ENCODE measurements around the gene GOLGA6C. TPM values are rescaled to one million over a fixed set of nuclear protein-coding genes. Genes with fewer than 3 reads are reported as not detected.
"Not testable (repeated sequence)": the region's sequence is repeated elsewhere in the genome, so short reads cannot be mapped to it uniquely, and the experiment has no call there.

Gene GOLGA6C, protein sequence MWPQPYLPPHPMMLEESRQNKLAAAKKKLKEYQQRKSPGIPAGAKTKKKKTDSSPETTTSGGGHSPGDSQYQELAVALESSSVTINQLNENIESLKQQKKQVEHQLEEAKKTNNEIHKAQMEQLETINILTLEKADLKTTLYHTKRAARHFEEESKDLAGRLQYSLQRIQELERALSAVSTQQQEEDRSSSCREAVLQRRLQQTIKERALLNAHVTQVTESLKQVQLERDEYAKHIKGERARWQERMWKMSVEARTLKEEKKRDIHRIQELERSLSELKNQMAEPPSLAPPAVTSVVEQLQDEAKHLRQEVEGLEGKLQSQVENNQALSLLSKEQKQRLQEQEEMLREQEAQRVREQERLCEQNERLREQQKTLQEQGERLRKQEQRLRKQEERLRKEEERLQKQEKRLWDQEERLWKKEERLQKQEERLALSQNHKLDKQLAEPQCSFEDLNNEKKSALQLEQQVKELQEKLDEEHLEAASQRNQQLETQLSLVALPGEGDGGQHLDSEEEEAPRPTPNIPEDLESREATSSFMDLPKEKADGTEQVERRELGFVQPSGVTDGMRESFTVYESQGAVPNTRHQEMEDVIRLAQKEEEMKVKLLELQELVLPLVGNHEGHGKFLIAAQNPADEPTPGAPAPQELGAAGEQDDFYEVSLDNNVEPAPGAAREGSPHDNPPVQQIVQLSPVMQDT
- total RNA-seq (not detected in 2 replicates), polyA plus RNA-seq (not detected in 2 replicates), polyA minus RNA-seq (not detected in 2 replicates)
- total RNA-seq (2013) = not detected

DNA sequence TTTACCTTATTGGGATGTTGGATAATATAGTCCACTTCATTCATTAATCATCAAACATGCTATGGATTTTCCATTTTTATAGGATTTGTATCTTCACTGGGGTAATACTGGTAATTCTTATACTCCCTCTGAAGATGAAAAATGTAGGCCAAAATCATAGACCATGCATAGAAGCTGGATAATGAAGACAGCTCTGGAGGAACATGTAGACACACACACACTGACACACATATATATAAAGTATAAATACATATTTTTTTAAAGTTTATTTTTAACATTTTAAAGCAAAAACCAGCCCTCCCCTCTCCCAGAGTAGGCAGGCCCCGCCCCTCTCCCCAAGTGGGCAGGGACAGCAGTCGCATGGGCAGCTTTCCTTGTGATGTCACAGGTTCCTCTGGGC, at the start of gene GOLGA6C:
Gene GOLGA6C (plus strand): TSS at position 301 of the 400 bp plus-strand sequence. CDS start 265 bp downstream, outside the sequence.
- CTCF ChIA-PET; H2AFZ ChIP-seq (ENCODE audit: insufficient read depth, low read depth, low read length, poor library complexity, severe bottlenecking); H3K27me3 Mint-ChIP-seq; H3K4me3 Mint-ChIP-seq; ATAC-seq (ENCODE audit: low read depth); H3K9me3 Mint-ChIP-seq (ENCODE audit: insufficient read depth); H3K27ac ChIP-seq (ENCODE audit: low read length in 2 of 2); H3K4me1 Mint-ChIP-seq; POLR2A ChIA-PET; H3K9ac ChIP-seq (ENCODE audit: low read length); H3K9me3 ChIP-seq (ENCODE audit: control extremely low read depth in 1 of 3, control insufficient read depth in 2 of 3, insufficient read depth in 1 of 3, low read length in 2 of 3); H3K4me1 ChIP-seq (ENCODE audit: control insufficient read depth in 2 of 2, insufficient read depth in 2 of 2, low read length in 2 of 2); H3K4me3 ChIP-seq (ENCODE audit: control extremely low read depth in 1 of 5, extremely low read depth in 1 of 5, insufficient read depth in 1 of 5, low read depth in 2 of 5, low read length in 4 of 5); DNase-seq; H3K4me2 ChIP-seq (replicated peaks; ENCODE audit: low read depth, low read length, poor library complexity, severe bottlenecking); H3K79me2 ChIP-seq (ENCODE audit: control insufficient read depth, insufficient read depth, low read length); H3K27me3 ChIP-seq (replicated peaks in 1 of 4; ENCODE audit: control extremely low read depth in 1 of 4, control insufficient read depth in 3 of 4, insufficient read depth in 4 of 4, low read length in 3 of 4); intact Hi-C loops (cut with micrococcal nuclease); H3K36me3 ChIP-seq (replicated peaks in 1 of 2; ENCODE audit: control extremely low read depth in 1 of 2, control insufficient read depth in 1 of 2, extremely low read depth in 1 of 2, insufficient read depth in 2 of 2, low read length in 1 of 2); H4K20me1 ChIP-seq (ENCODE audit: control insufficient read depth, insufficient read depth, low read length, poor library complexity, severe bottlenecking); H3K27ac Mint-ChIP-seq: not testable (repeated sequence)
- no CpG with 5 or more reads among the region's 2 CpGs for WGBS (ENCODE audit: insufficient coverage)

DNA sequence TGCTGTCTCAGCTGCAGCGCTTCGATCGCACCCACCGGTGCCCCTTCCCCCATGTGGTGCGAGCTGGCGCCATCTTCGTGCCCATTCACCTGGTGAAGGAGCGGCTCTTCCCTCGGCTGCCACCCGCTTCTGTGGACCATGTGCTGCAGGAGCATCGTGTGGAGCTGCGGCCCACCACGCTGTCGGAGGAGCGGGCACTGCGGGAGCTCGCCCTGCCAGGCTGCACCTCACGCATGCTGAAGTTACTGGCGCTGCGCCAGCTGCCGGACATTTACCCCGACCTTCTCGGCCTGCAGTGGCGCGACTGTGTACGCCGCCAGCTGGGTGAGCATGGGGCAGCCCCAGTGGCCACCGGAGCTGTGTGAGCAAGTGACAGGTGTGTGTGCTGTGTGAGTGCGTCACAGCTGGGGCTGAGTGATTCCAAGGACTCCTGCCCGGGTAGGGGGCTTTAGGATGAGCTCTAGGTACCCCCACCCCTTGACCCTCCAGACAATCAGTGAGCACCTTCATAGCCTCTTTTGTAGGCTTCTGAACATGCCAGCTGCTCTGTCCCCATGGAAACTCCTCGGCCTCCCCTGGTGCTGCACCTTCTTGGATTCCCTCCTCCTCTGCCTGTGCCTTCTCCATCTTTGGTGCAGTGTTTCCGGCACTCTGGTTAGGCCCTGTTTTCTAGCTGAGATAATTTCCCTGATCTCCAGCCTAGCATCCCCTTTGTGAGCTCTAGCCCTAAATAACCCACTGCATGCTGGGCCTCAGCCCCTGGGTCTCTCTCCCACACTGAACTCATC, 49.4 kb upstream of the GOLGA6C start:
- H2AFZ ChIP-seq (ENCODE audit: insufficient read depth, low read depth, low read length, poor library complexity, severe bottlenecking) = no peak overlapping the region
- Mint-ChIP-seq H3K4me3 (no peak overlapping the region), H3K4me1 (peaks cover 14% of the 10 kb centered on the region), H3K27me3 (no peaks in the 10 kb centered on the region), H3K27ac (no peak overlapping the region), H3K9me3 (ENCODE audit: insufficient read depth) (no peaks in the 10 kb centered on the region)
- no peaks in the 10 kb centered on the region for H3K9me3 ChIP-seq (ENCODE audit: control extremely low read depth in 1 of 3, control insufficient read depth in 2 of 3, insufficient read depth in 1 of 3, low read length in 2 of 3)
- DNase-seq (no peak), ATAC-seq (ENCODE audit: low read depth) (no peak)
- no peak overlapping the region for H3K27ac ChIP-seq (ENCODE audit: low read length in 2 of 2)
- intact Hi-C loops (cut with micrococcal nuclease) = loop anchor here (10.0 kb wide), 3 partner anchors 104 to 574 kb away; partner anchors contain the start of gene SIN3A
- H3K4me3 ChIP-seq (ENCODE audit: control extremely low read depth in 1 of 5, extremely low read depth in 1 of 5, insufficient read depth in 1 of 5, low read depth in 2 of 5, low read length in 4 of 5) = no peak overlapping the region
- H3K79me2 ChIP-seq (ENCODE audit: control insufficient read depth, insufficient read depth, low read length) = peaks cover 78% of the 10 kb centered on the region
- CTCF ChIA-PET = interaction anchor here (7.9 to 9.9 kb wide), 2 partner anchors 169 to 181 kb away, joined by 170 to 251 read pairs; partner anchors contain the start of gene PPCDC
- POLR2A ChIA-PET = no interaction called here
- H3K9ac ChIP-seq (ENCODE audit: low read length) = no peak overlapping the region
- peaks cover 1 to 15% of the 10 kb centered on the region in 2 donors for H3K4me1 ChIP-seq (ENCODE audit: control insufficient read depth in 2 of 2, insufficient read depth in 2 of 2, low read length in 2 of 2)
- H4K20me1 ChIP-seq (ENCODE audit: control insufficient read depth, insufficient read depth, low read length, poor library complexity, severe bottlenecking) = peaks cover 80% of the 10 kb centered on the region
- WGBS (ENCODE audit: insufficient coverage) = 95% methylated on average over 29 of the region's 32 CpGs
- H3K4me2 ChIP-seq (replicated peaks; ENCODE audit: low read depth, low read length, poor library complexity, severe bottlenecking) = no peak overlapping the region
- TF ChIP-seq, protein P1, sequence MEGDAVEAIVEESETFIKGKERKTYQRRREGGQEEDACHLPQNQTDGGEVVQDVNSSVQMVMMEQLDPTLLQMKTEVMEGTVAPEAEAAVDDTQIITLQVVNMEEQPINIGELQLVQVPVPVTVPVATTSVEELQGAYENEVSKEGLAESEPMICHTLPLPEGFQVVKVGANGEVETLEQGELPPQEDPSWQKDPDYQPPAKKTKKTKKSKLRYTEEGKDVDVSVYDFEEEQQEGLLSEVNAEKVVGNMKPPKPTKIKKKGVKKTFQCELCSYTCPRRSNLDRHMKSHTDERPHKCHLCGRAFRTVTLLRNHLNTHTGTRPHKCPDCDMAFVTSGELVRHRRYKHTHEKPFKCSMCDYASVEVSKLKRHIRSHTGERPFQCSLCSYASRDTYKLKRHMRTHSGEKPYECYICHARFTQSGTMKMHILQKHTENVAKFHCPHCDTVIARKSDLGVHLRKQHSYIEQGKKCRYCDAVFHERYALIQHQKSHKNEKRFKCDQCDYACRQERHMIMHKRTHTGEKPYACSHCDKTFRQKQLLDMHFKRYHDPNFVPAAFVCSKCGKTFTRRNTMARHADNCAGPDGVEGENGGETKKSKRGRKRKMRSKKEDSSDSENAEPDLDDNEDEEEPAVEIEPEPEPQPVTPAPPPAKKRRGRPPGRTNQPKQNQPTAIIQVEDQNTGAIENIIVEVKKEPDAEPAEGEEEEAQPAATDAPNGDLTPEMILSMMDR (IDR thresholded peaks at IDR 0.05) = no peak
- no peak for TF ChIP-seq EZH2 (IDR thresholded peaks at IDR 0.05; ENCODE audit: borderline replicate concordance, insufficient read depth, low read depth, low read length, poor library complexity, severe bottlenecking)
- peaks cover 0 to 65% of the 10 kb centered on the region in 2 experiments for H3K36me3 ChIP-seq (replicated peaks in 1 of 2; ENCODE audit: control extremely low read depth in 1 of 2, control insufficient read depth in 1 of 2, extremely low read depth in 1 of 2, insufficient read depth in 2 of 2, low read length in 1 of 2)
- no peaks in the 10 kb centered on the region for H3K27me3 ChIP-seq (replicated peaks in 1 of 4; ENCODE audit: control extremely low read depth in 1 of 4, control insufficient read depth in 3 of 4, insufficient read depth in 4 of 4, low read length in 3 of 4)

Data from B cell (primary cell).